ENCODE measurements around the gene TMEM51.

TMEM51 gene

GRCh38 chr1:15243275-15244043 is 89.9 kb downstream of the TMEM51 start:
- CTCF ChIA-PET, result interaction anchor here (0.5 kb wide), 1 partner anchor 120 kb away, joined by 4 read pairs; no protein-coding TSS in a partner anchor
- no peak overlapping the region for H3K27ac ChIP-seq
- POLR2A ChIA-PET (ENCODE audit: low non-redundant PET), result no interaction called here
- TF ChIP-seq CTCF (conservative IDR thresholded peaks at IDR 0.05; ENCODE audit: low read depth), result no peak
- no peak for DNase-seq (ENCODE audit: low spot score)

- ChIA-PET CTCF (interaction anchor here (0.7 kb wide), 1 partner anchor 745 kb away, joined by 3 read pairs; no protein-coding TSS in a partner anchor), POLR2A (ENCODE audit: low non-redundant PET) (no interaction called here)
- DNase-seq (ENCODE audit: low spot score), result no peak
- H3K27ac ChIP-seq, result peak overlapping the region; percentile 76
- no peak for TF ChIP-seq CTCF (conservative IDR thresholded peaks at IDR 0.05; ENCODE audit: low read depth)
Measured at GRCh38 chr1:15244813-15245212, 91.3 kb downstream of the TMEM51 start.

GRCh38 chr1:15245593-15246360 is 92.2 kb downstream of the TMEM51 start:
- ChIA-PET CTCF (interaction anchor here (0.7 kb wide), 1 partner anchor 746 kb away, joined by 3 read pairs; no protein-coding TSS in a partner anchor), POLR2A (ENCODE audit: low non-redundant PET) (no interaction called here)
- TF ChIP-seq CTCF (conservative IDR thresholded peaks at IDR 0.05; ENCODE audit: low read depth), result no peak
- H3K27ac ChIP-seq, result peak overlapping the region; percentile 76
- no peak for DNase-seq (ENCODE audit: low spot score)

- peak; percentile 90 for DNase-seq (ENCODE audit: low spot score)
- peak within 1 kb of the TSS; percentile 76 for H3K27ac ChIP-seq
- CTCF ChIA-PET, result interaction anchor here (0.6 to 0.7 kb wide), 2 partner anchors 94 to 178 kb away, joined by 3 to 4 read pairs; partner anchors contain the start of gene TMEM51
- POLR2A ChIA-PET (ENCODE audit: low non-redundant PET), result no interaction called here
- no peak for TF ChIP-seq CTCF (conservative IDR thresholded peaks at IDR 0.05; ENCODE audit: low read depth)
Measured at GRCh38 chr1:15246960-15247614, 93.5 kb downstream of the TMEM51 start, which contains the start of gene FHAD1. Gene FHAD1 (plus strand): TSS chr1:15247223. CDS start chr1:15251785, 4,562 bp downstream.

GRCh38 chr1:15248216-15248615 is 94.7 kb downstream of the TMEM51 start:
- POLR2A ChIA-PET (ENCODE audit: low non-redundant PET), result interaction anchor here (0.5 to 1.0 kb wide), 2 partner anchors 19 to 683 kb away, joined by 5 to 7 read pairs; no protein-coding TSS in a partner anchor
- H3K27ac ChIP-seq, result no peak overlapping the region
- no peak for TF ChIP-seq CTCF (conservative IDR thresholded peaks at IDR 0.05; ENCODE audit: low read depth)
- CTCF ChIA-PET, result interaction anchor here (0.6 kb wide), 2 partner anchors 10 to 11 kb away, joined by 4 read pairs; no protein-coding TSS in a partner anchor
- DNase-seq (ENCODE audit: low spot score), result no peak

GRCh38 chr1:15249081-15249480 is 95.5 kb downstream of the TMEM51 start:
- no peak for DNase-seq (ENCODE audit: low spot score)
- POLR2A ChIA-PET (ENCODE audit: low non-redundant PET), result interaction anchor here (1.0 kb wide), 1 partner anchor 682 kb away, joined by 5 read pairs; no protein-coding TSS in a partner anchor
- TF ChIP-seq CTCF (conservative IDR thresholded peaks at IDR 0.05; ENCODE audit: low read depth), result no peak
- H3K27ac ChIP-seq, result no peak overlapping the region
- CTCF ChIA-PET, result no interaction called here

Measured in RWPE1 (cell line).